GM12878 (cell line): ENCODE measurements around the gene CCDC186. TPM values are rescaled to one million over a fixed set of nuclear protein-coding genes. Genes with fewer than 3 reads are reported as not detected.

ENCODE experiments used
- ATAC-seq: fragments of 200-7000 bp; cut with Tn5 transposase; 3 replicates; pipeline ENCODE4 v1.9.1; 2020; ENCODE audit warnings: mild to moderate bottlenecking, moderate library complexity
- BruUV-seq: library from RNA; stranded (reverse); fragments of 400-500 nt; replicated peaks from 2 replicates; lab custom pipeline; 2021; lab: Mats Ljungman, UMichigan
- CTCF ChIA-PET: fragments of 300-600 bp; sonication (Branson Sonifier 250); formaldehyde crosslinking; extraction: SDS; loops from one replicate; lab custom pipeline; 2021; ENCODE audit warnings: inconsistent platforms; lab: Yijun Ruan, JAX
- POLR2A ChIA-PET: fragments of 350-600 bp; formaldehyde crosslinking; extraction: SDS; loops from one replicate; lab custom pipeline; 2021; ENCODE audit warnings: inconsistent platforms; lab: Charles Lee
- RAD21 ChIA-PET: fragments of 300-600 bp; sonication (Branson Sonifier 250); formaldehyde crosslinking; loops from one replicate; lab custom pipeline; 2023; ENCODE audit warnings: antibody characterized with exemption; ENCODE audit not compliant: unreplicated experiment; lab: Charles Lee
- SMC1A ChIA-PET: fragments of 300-600 bp; sonication (Branson Sonifier 250); formaldehyde crosslinking; loops from one replicate; lab custom pipeline; 2023; ENCODE audit not compliant: unreplicated experiment, uncharacterized antibody; lab: Charles Lee
- DNase-seq: peaks from one replicate; pipeline ENCODE4 v3.0.0-alpha.2; 2011; ENCODE audit warnings: low read depth, low spot score
- FAIRE-seq: peaks from 3 replicates; lab custom pipeline; 2011; peaks lifted over from hg19 to GRCh38; lab: Jason Lieb, UNC
- H2AFZ ChIP-seq: 2 replicates; pipeline ENCODE4 v1.6.0; 2011; ENCODE audit warnings: low read depth, low read length, control low read depth; ENCODE audit not compliant: control insufficient read depth
- H3K27ac ChIP-seq: 2 replicates; pipeline ENCODE4 v1.5.1; 2011; ENCODE audit warnings: control low read depth; ENCODE audit not compliant: control insufficient read depth, insufficient read depth
- H3K27me3 ChIP-seq, 2 experiments: replicated peaks in 1 of 2; 2 replicates each; pipeline versions ENCODE4 v1.6.0 to v1.6.1; 2011; ENCODE audit warnings: low read length in 1 of 2; ENCODE audit not compliant: control insufficient read depth in 2 of 2, insufficient read depth in 2 of 2
- H3K36me3 ChIP-seq, 2 experiments: 2 replicates each; pipeline ENCODE4 v1.5.1; 2011; ENCODE audit warnings: low read length in 1 of 2; ENCODE audit not compliant: control insufficient read depth in 2 of 2, insufficient read depth in 2 of 2
- H3K4me1 ChIP-seq: 2 replicates; pipeline ENCODE4 v1.6.1; 2011; ENCODE audit warnings: mild to moderate bottlenecking, low read length, moderate library complexity, mixed read lengths; ENCODE audit not compliant: control insufficient read depth, insufficient read depth
- H3K4me2 ChIP-seq: 2 replicates; pipeline ENCODE4 v1.6.0; 2011; ENCODE audit warnings: control low read depth; ENCODE audit not compliant: control insufficient read depth, insufficient read depth
- H3K4me3 ChIP-seq: fragments of 200-600 bp; sonication (generic); 2 replicates; pipeline ENCODE4 v1.5.1; 2016
- H3K79me2 ChIP-seq: 2 replicates; pipeline ENCODE4 v1.6.0; 2011; ENCODE audit warnings: low read length; ENCODE audit not compliant: control insufficient read depth, insufficient read depth
- H3K9ac ChIP-seq: 2 replicates; pipeline ENCODE4 v1.8.0; 2011; ENCODE audit warnings: low read length, control low read depth, mixed read lengths; ENCODE audit not compliant: control insufficient read depth, insufficient read depth
- H3K9me3 ChIP-seq: replicated peaks from 3 replicates; pipeline ENCODE4 v1.5.1; 2011; ENCODE audit warnings: mild to moderate bottlenecking, low read length; ENCODE audit not compliant: control insufficient read depth, insufficient read depth
- H4K20me1 ChIP-seq: 2 replicates; pipeline ENCODE4 v1.6.0; 2011; ENCODE audit not compliant: control insufficient read depth, insufficient read depth
- BMI1 ChIP-seq: fragments of 450-650 bp; IDR thresholded peaks from 2 replicates; pipeline ENCODE4 v1.6.1; 2016; ENCODE audit warnings: mild to moderate bottlenecking, moderate library complexity, borderline replicate concordance
- BRCA1 ChIP-seq: IDR thresholded peaks from 2 replicates; pipeline ENCODE4 v1.6.1; 2011; ENCODE audit warnings: low read depth, low read length, improper control_type of control experiment
- EED ChIP-seq: sonication (generic); IDR thresholded peaks from 2 replicates; pipeline ENCODE4 v1.6.1; 2016; ENCODE audit warnings: antibody characterized with exemption, low read depth
- IKZF1 ChIP-seq: fragments of 450-650 bp; conservative IDR thresholded peaks from 2 replicates; pipeline ENCODE4 v1.6.1; 2017; ENCODE audit warnings: antibody characterized with exemption, mild to moderate bottlenecking
- KAT2A ChIP-seq: conservative IDR thresholded peaks from 2 replicates; pipeline ENCODE4 v1.6.1; 2011; ENCODE audit warnings: low read depth, low read length; ENCODE audit not compliant: control insufficient read depth
- KDM1A ChIP-seq: fragments of 200-600 bp; sonication (generic); IDR thresholded peaks from 2 replicates; pipeline ENCODE4 v1.6.1; 2016; ENCODE audit warnings: borderline replicate concordance
- NFIC ChIP-seq: IDR thresholded peaks from 2 replicates; pipeline ENCODE4 v1.6.1; 2012; ENCODE audit warnings: low read depth, mild to moderate bottlenecking, inconsistent platforms, low read length, moderate library complexity
- NFYA ChIP-seq: IDR thresholded peaks from 2 replicates; pipeline ENCODE4 v1.6.1; 2011; ENCODE audit warnings: low read depth, mild to moderate bottlenecking, low read length, improper control_type of control experiment, borderline replicate concordance
- NR2C1 ChIP-seq: fragments of 450-650 bp; IDR thresholded peaks from 2 replicates; pipeline ENCODE4 v1.6.1; 2017; ENCODE audit warnings: antibody characterized with exemption, mild to moderate bottlenecking, moderate library complexity
- SMAD5 ChIP-seq: IDR thresholded peaks from 2 replicates; pipeline ENCODE4 v1.6.1; 2016; ENCODE audit warnings: antibody characterized with exemption, low read depth
- SUPT20H ChIP-seq: IDR thresholded peaks from 2 replicates; pipeline ENCODE4 v1.6.1; 2011; ENCODE audit warnings: low read depth, mild to moderate bottlenecking, low read length, moderate library complexity, borderline replicate concordance; ENCODE audit not compliant: control insufficient read depth
- YY1 ChIP-seq: IDR thresholded peaks from 2 replicates; pipeline ENCODE4 v1.6.1; 2011; ENCODE audit warnings: low read depth, mild to moderate bottlenecking, low read length
- ZNF622 ChIP-seq: fragments of 450-650 bp; IDR thresholded peaks from 2 replicates; pipeline ENCODE4 v1.6.1; 2017; ENCODE audit warnings: mild to moderate bottlenecking, inconsistent platforms
- ZSCAN29 ChIP-seq: fragments of 450-650 bp; IDR thresholded peaks from 2 replicates; pipeline ENCODE4 v1.6.1; 2017; ENCODE audit warnings: mild to moderate bottlenecking, moderate library complexity
- WGBS: methylation state at CpG from one replicate; pipeline ENCODE4 v1.1.6; 2016; ENCODE audit warnings: low lambda C conversion rate; ENCODE audit not compliant: insufficient replicate concordance, insufficient coverage; ENCODE audit errors: missing lambda C conversion rate; 5-methylcytosine and 5-hydroxymethylcytosine counted together
- in situ Hi-C: fragments of 300-500 bp; cut with MboI; formaldehyde crosslinking; loops from 9 replicates; pipeline ENCODE4 v1.14.3; 2018; ENCODE audit warnings: mixed read lengths
- intact Hi-C: fragments of 100-400 bp; cut with micrococcal nuclease; formaldehyde crosslinking; loops from one replicate; pipeline ENCODE4 v1.14.2; 2022; ENCODE audit not compliant: unreplicated experiment
- polyA plus RNA-seq, 11 experiments: library from polyadenylated mRNA; depleted of rRNA in 4 of 11; unstranded in 6 of 11; stranded (reverse) in 5 of 11; fragments of >200 nt; fragmentation: Nextera tagmentation in 4 of 11; fragmentation: Illumina TruSeq in 1 of 11; extraction: Ambion mirVana in 4 of 11; extraction: Trizol in 1 of 11; gene quantifications; 1 replicate in 1 of 11; 2 replicates in 10 of 11; pipeline versions ENCODE4 v1.2.1 to v1.2.3, GENCODE V29; 2011 to 2016; ENCODE audit warnings: inconsistent platforms in 2 of 11, missing spikeins in 2 of 11, low read depth in 1 of 11
- total RNA-seq, 4 experiments: library from RNA; depleted of rRNA in 3 of 4; stranded (reverse); fragments of >200 nt in 3 of 4; fragmentation: Illumina TruSeq in 1 of 4; extraction: Trizol in 1 of 4; gene quantifications; 2 replicates each; pipeline versions ENCODE4 v1.2.1 to v1.2.3, GENCODE V29; 2013 to 2021
- TF ChIP-seq, protein P1 (sequence below): IDR thresholded peaks from 2 replicates; pipeline ENCODE4 v1.6.1; 2011; ENCODE audit warnings: borderline replicate concordance, low read depth, mild to moderate bottlenecking, moderate library complexity, mixed read lengths, low read length; ENCODE audit not compliant: insufficient read depth; ENCODE audit errors: extremely low read length
- TF ChIP-seq, protein P2 (sequence below): IDR thresholded peaks from 2 replicates; pipeline ENCODE4 v1.6.1; 2012; ENCODE audit warnings: mild to moderate bottlenecking, low read depth, low read length
- TF ChIP-seq, protein P3 (sequence below), 3 experiments: IDR thresholded peaks in 2 of 3; conservative IDR thresholded peaks in 1 of 3; 2 replicates each; pipeline ENCODE4 v1.5.1; 2011; ENCODE audit warnings: low read depth in 3 of 3, low read length in 3 of 3, mild to moderate bottlenecking in 3 of 3, control low read depth in 2 of 3, moderate library complexity in 2 of 3, inconsistent platforms in 1 of 3, mixed read lengths in 1 of 3; ENCODE audit not compliant: control insufficient read depth in 2 of 3, insufficient read depth in 1 of 3; ENCODE audit errors: extremely low read depth in 1 of 3

The CCDC186 gene
- total and polyA plus RNA-seq, 10 of the 15 experiments (the other 5 are each of a cell fraction or from before 2014, with no cell fraction given) = 3.5 to 13.1 (median 7.3) TPM

DNA sequence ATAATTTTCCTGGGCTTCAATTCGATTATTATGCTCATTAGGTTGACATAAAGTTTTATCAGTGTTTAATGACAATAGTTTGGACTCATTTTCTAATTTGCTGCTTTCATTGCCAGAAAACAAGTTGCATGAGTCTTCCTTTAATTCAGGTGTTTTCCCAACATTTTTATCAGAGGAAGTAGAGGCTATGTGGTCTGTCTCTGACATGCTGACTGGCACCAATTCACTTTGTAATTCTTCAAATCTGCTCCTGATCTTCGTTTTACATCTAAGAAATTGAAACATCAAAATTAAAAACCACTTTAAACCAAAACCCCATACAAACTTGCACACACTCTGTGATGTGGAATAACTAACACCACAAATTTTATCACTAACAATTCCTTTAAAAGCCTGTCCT is 10.9 kb downstream of the CCDC186 start (continued):
- TF ChIP-seq, protein P1, sequence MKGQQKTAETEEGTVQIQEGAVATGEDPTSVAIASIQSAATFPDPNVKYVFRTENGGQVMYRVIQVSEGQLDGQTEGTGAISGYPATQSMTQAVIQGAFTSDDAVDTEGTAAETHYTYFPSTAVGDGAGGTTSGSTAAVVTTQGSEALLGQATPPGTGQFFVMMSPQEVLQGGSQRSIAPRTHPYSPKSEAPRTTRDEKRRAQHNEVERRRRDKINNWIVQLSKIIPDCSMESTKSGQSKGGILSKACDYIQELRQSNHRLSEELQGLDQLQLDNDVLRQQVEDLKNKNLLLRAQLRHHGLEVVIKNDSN = no peak
- no peak for TF ChIP-seq BMI1

DNA sequence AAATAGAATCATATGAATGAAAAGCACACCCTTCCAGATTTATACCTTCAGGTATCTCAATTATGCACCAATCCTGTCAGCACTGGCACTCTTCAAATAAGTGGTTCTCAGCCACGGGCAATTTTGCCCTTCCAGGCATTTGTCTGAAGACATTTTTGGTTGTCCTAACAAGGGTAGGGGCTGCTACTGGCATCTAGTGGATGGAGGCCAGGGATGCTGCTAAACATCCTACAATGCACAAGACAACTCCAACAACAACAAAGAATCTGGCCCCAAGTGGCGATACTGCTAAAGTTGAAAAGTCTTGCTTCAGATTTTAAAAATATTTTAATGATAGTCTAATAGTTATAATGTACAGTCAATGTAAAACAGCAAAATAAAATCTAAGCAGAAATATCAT is 16.1 kb downstream of the CCDC186 start:
- CTCF ChIA-PET = interaction anchor here (1.4 to 2.2 kb wide), 2 partner anchors 12 to 336 kb away, joined by 3 to 10 read pairs; no protein-coding TSS in a partner anchor
- H4K20me1 ChIP-seq = no peaks in the 10 kb centered on the region
- RAD21 ChIA-PET = interaction anchor here (0.9 kb wide), 1 partner anchor 146 kb away, joined by 3 read pairs; no protein-coding TSS in a partner anchor
- TF ChIP-seq, protein P2, sequence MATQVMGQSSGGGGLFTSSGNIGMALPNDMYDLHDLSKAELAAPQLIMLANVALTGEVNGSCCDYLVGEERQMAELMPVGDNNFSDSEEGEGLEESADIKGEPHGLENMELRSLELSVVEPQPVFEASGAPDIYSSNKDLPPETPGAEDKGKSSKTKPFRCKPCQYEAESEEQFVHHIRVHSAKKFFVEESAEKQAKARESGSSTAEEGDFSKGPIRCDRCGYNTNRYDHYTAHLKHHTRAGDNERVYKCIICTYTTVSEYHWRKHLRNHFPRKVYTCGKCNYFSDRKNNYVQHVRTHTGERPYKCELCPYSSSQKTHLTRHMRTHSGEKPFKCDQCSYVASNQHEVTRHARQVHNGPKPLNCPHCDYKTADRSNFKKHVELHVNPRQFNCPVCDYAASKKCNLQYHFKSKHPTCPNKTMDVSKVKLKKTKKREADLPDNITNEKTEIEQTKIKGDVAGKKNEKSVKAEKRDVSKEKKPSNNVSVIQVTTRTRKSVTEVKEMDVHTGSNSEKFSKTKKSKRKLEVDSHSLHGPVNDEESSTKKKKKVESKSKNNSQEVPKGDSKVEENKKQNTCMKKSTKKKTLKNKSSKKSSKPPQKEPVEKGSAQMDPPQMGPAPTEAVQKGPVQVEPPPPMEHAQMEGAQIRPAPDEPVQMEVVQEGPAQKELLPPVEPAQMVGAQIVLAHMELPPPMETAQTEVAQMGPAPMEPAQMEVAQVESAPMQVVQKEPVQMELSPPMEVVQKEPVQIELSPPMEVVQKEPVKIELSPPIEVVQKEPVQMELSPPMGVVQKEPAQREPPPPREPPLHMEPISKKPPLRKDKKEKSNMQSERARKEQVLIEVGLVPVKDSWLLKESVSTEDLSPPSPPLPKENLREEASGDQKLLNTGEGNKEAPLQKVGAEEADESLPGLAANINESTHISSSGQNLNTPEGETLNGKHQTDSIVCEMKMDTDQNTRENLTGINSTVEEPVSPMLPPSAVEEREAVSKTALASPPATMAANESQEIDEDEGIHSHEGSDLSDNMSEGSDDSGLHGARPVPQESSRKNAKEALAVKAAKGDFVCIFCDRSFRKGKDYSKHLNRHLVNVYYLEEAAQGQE = no peak
- TF ChIP-seq BRCA1 (no peak), KDM1A (no peak), SUPT20H (no peak), NFIC (no peak), YY1 (no peak), ZSCAN29 (no peak), KAT2A (no peak), NR2C1 (no peak), EED (no peak), NFYA (no peak), ZNF622 (no peak), SMAD5 (no peak), IKZF1 (no peak)
- TF ChIP-seq, protein P3, sequence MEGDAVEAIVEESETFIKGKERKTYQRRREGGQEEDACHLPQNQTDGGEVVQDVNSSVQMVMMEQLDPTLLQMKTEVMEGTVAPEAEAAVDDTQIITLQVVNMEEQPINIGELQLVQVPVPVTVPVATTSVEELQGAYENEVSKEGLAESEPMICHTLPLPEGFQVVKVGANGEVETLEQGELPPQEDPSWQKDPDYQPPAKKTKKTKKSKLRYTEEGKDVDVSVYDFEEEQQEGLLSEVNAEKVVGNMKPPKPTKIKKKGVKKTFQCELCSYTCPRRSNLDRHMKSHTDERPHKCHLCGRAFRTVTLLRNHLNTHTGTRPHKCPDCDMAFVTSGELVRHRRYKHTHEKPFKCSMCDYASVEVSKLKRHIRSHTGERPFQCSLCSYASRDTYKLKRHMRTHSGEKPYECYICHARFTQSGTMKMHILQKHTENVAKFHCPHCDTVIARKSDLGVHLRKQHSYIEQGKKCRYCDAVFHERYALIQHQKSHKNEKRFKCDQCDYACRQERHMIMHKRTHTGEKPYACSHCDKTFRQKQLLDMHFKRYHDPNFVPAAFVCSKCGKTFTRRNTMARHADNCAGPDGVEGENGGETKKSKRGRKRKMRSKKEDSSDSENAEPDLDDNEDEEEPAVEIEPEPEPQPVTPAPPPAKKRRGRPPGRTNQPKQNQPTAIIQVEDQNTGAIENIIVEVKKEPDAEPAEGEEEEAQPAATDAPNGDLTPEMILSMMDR (IDR thresholded peaks at IDR 0.05 in 2 of 3, conservative IDR thresholded peaks at IDR 0.05 in 1 of 3; ENCODE audit: control insufficient read depth in 2 of 3, extremely low read depth in 1 of 3, insufficient read depth in 1 of 3, low read depth in 3 of 3, low read length in 3 of 3) = no peak

More for the DNA sequence above, 16.1 kb downstream of the CCDC186 start:
- Histone ChIP-seq H3K27me3 (no peaks in the 10 kb centered on the region), H3K27ac (no peak overlapping the region), H2AFZ (no peak overlapping the region), H3K79me2 (no peaks in the 10 kb centered on the region; the same call in 1 of the 2 replicates), H3K9me3 (no peaks in the 10 kb centered on the region), H3K9ac (no peak overlapping the region), H3K4me3 (no peak overlapping the region), H3K4me2 (no peak overlapping the region), H3K4me1 (no peaks in the 10 kb centered on the region; the same call in 1 of the 2 replicates), H3K36me3 (peaks cover 0 to 5% of the 10 kb centered on the region in 2 experiments; a peak in 3 of 4 replicates)
- ATAC-seq = no peak
- ChIA-PET POLR2A (interaction anchor here (0.6 to 1.0 kb wide), 2 partner anchors 14 to 1550 kb away, joined by 3 read pairs; no protein-coding TSS in a partner anchor), SMC1A (interaction anchor here (0.7 to 1.3 kb wide), 3 partner anchors 11 to 546 kb away, joined by 3 to 5 read pairs (median 4); no protein-coding TSS in a partner anchor)
- no TSS peak for BruUV-seq
- intact Hi-C loops = no loop called here
- WGBS = 98% methylated on average over 2 of the region's 2 CpGs
- FAIRE-seq = no peak
- in situ Hi-C loops = no loop called here
- no peak for DNase-seq
